K562 (cell line): ENCODE data around the gene TBXAS1. TPM values are rescaled to one million over a fixed set of nuclear protein-coding genes. Genes with fewer than 3 reads are reported as not detected.
A peak's percentile ranks its signal among the peaks of the same experiment; 100 is the strongest.

Experiments used
- EP400 ChIP-seq: fragments of 450-650 bp; IDR thresholded peaks from 2 replicates; pipeline ENCODE4 v1.6.1; 2017; ENCODE audit warnings: antibody characterized with exemption, mild to moderate bottlenecking, moderate library complexity
- GATA2 ChIP-seq: sonication (generic); formaldehyde crosslinking; IDR thresholded peaks from 2 replicates; pipeline ENCODE4 v1.4.0; 2020; ENCODE audit warnings: mild to moderate bottlenecking, missing genetic modification reagents
- JUN ChIP-seq, 2 experiments: sonication (generic) in 1 of 2; formaldehyde crosslinking in 1 of 2; IDR thresholded peaks; 2 replicates each; pipeline versions ENCODE4 v1.6.1 to v1.8.0; 2012 to 2022; ENCODE audit warnings: borderline replicate concordance in 2 of 2, mild to moderate bottlenecking in 2 of 2, improper control_type of control experiment in 1 of 2, low read depth in 1 of 2, low read length in 1 of 2, missing genetic modification reagents in 1 of 2
- ZFPM2 ChIP-seq: fragments of 250-450 bp; sonication (Bioruptor Pico); IDR thresholded peaks from 2 replicates; pipeline ENCODE4 v1.5.1; 2022; ENCODE audit warnings: mild to moderate bottlenecking
- polyA plus RNA-seq, 8 experiments: library from polyadenylated mRNA; depleted of rRNA in 4 of 8; stranded (reverse) in 5 of 8; unstranded in 3 of 8; fragments of >200 nt; fragmentation: Nextera tagmentation in 2 of 8; fragmentation: Illumina TruSeq in 1 of 8; extraction: Ambion mirVana in 2 of 8; extraction: Trizol in 1 of 8; gene quantifications; 2 replicates each; pipeline versions ENCODE4 v1.2.1 to v1.2.3, GENCODE V29; 2011 to 2014; ENCODE audit warnings: inconsistent platforms in 1 of 8, missing spikeins in 1 of 8
- total RNA-seq, 7 experiments: library from RNA; depleted of rRNA in 6 of 7; stranded (reverse); fragments of >200 nt in 6 of 7; fragmentation: Illumina TruSeq in 2 of 7; extraction: Trizol in 2 of 7; gene quantifications; 2 replicates each; pipeline versions ENCODE4 v1.2.1 to v1.2.3, GENCODE V29; 2011 to 2021; ENCODE audit warnings: low replicate concordance in 1 of 7
- TF ChIP-seq, protein P1 (sequence below): fragments of 250-450 bp; sonication (Bioruptor Pico); IDR thresholded peaks from 2 replicates; pipeline ENCODE4 v1.9.0; 2021; ENCODE audit warnings: mild to moderate bottlenecking, inconsistent platforms
- TF ChIP-seq, protein P2 (sequence below): fragments of 250-450 bp; sonication (Bioruptor Pico); IDR thresholded peaks from 2 replicates; pipeline ENCODE4 v1.4.0; 2020; ENCODE audit warnings: mild to moderate bottlenecking

Gene TBXAS1
- total and polyA plus RNA-seq, 9 of the 15 experiments (the other 6 are each of a cell fraction or from before 2014, with no cell fraction given): 1.1 to 8.3 (median 1.9) TPM

- TF ChIP-seq JUN (IDR thresholded peaks at IDR 0.05; ENCODE audit: borderline replicate concordance, low read depth, low read length) (peak; percentile 73), JUN (CRISPR knock-in tag; IDR thresholded peaks at IDR 0.05; ENCODE audit: borderline replicate concordance) (peak; percentile 95; the same call in 1 of the 2 replicates), GATA2 (CRISPR knock-in tag) (no peak), EP400 (peak; percentile 70; the same call in 1 of the 2 replicates), ZFPM2 (CRISPR knock-in tag) (peak; percentile 74; the same call in 1 of the 2 replicates)
- TF ChIP-seq, protein P1, sequence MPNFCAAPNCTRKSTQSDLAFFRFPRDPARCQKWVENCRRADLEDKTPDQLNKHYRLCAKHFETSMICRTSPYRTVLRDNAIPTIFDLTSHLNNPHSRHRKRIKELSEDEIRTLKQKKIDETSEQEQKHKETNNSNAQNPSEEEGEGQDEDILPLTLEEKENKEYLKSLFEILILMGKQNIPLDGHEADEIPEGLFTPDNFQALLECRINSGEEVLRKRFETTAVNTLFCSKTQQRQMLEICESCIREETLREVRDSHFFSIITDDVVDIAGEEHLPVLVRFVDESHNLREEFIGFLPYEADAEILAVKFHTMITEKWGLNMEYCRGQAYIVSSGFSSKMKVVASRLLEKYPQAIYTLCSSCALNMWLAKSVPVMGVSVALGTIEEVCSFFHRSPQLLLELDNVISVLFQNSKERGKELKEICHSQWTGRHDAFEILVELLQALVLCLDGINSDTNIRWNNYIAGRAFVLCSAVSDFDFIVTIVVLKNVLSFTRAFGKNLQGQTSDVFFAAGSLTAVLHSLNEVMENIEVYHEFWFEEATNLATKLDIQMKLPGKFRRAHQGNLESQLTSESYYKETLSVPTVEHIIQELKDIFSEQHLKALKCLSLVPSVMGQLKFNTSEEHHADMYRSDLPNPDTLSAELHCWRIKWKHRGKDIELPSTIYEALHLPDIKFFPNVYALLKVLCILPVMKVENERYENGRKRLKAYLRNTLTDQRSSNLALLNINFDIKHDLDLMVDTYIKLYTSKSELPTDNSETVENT (CRISPR knock-in tag): peak; percentile 81; the same call in 1 of the 2 replicates
- TF ChIP-seq, protein P2, sequence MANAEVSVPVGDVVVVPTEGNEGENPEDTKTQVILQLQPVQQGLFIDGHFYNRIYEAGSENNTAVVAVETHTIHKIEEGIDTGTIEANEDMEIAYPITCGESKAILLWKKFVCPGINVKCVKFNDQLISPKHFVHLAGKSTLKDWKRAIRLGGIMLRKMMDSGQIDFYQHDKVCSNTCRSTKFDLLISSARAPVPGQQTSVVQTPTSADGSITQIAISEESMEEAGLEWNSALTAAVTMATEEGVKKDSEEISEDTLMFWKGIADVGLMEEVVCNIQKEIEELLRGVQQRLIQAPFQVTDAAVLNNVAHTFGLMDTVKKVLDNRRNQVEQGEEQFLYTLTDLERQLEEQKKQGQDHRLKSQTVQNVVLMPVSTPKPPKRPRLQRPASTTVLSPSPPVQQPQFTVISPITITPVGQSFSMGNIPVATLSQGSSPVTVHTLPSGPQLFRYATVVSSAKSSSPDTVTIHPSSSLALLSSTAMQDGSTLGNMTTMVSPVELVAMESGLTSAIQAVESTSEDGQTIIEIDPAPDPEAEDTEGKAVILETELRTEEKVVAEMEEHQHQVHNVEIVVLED (CRISPR knock-in tag): peak; percentile 83
Measured at GRCh38 chr7:140062528-140063299, 233.7 kb downstream of the TBXAS1 start, which contains the start of gene PARP12 (continued).
